GM12873 (cell line): ENCODE results near the gene NCKAP5.

Source experiments
- CTCF ChIP-seq: IDR thresholded peaks from 2 replicates; pipeline ENCODE4 v1.5.1; 2012; ENCODE audit warnings: low read depth, mild to moderate bottlenecking, moderate library complexity, low read length, control low read depth; ENCODE audit not compliant: insufficient read depth; ENCODE audit errors: missing control alignments

The NCKAP5 gene

GRCh38 chr2:133433455-133434451 is 134.5 kb downstream of the NCKAP5 start:
- TF ChIP-seq CTCF = no peak

- TF ChIP-seq CTCF = no peak
Observed at GRCh38 chr2:133432778-133433177, 135.5 kb downstream of the NCKAP5 start.

- TF ChIP-seq CTCF = no peak
Observed at GRCh38 chr2:133431289-133431688, 137.0 kb downstream of the NCKAP5 start.

- TF ChIP-seq CTCF = no peak
Observed at GRCh38 chr2:133426791-133427190, 141.5 kb downstream of the NCKAP5 start.

- no peak for TF ChIP-seq CTCF
Observed at GRCh38 chr2:133425612-133426011, 142.7 kb downstream of the NCKAP5 start.

- TF ChIP-seq CTCF = no peak
Observed at GRCh38 chr2:133424876-133425275, 143.4 kb downstream of the NCKAP5 start.

GRCh38 chr2:133422931-133423351 is 145.3 kb downstream of the NCKAP5 start:
- no peak for TF ChIP-seq CTCF
